HG03095 (cell line): ENCODE results near the gene RASD1.
"Not testable (repeated sequence)": the region's sequence is repeated elsewhere in the genome, so short reads cannot be mapped to it uniquely, and the experiment has no call there.

Experiments
- ATAC-seq: cut with Tn5 transposase; IDR thresholded peaks from one replicate; pipeline ENCODE4 v1.9.1; 2021; ENCODE audit warnings: moderate library complexity; ENCODE audit not compliant: unreplicated experiment

Gene RASD1

DNA sequence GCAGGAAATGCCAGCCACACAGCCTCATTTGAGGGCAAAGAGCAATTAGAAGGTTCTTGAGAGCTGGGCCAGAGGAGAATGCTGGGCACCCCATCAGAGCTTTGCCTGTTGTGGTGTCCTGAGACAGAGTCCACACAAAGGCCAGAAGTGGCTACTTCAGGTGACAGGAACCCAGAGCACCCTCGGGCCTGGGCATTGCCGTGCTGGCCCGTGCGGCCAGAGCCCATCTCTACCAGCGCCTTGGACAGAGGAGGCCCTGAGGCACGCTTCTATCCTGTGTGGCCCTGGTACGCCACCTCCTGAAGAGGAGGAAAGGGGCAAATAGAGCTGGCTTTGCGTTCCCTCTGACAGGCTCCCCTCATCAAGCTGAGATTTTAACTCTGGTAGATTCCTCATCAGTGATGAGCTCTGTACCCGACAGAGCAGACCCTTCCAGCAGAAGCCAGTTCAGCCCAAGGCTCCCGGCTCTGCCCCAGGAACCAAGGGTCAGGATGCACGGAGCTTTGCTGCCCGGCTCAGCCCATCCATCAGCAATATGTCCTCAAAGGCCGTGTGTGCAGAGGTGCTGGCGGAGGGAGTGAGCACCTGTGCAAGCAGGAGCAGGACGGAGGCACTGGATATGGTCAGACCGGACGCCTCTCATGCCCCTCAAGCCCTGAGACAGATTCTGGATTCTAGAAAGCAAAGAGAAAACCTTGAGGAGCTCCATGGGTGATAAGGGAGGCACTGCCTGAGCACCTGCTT is 3.4 kb upstream of the RASD1 start:
- no peak for ATAC-seq

GRCh38 chr17:17498606-17499301 is 2.6 kb upstream of the RASD1 start:
- ATAC-seq = no peak

GRCh38 chr17:17497845-17498520 is 1.8 kb upstream of the RASD1 start:
- ATAC-seq = no peak

- ATAC-seq = no peak
Measured at GRCh38 chr17:17497065-17497844, 1.1 kb upstream of the RASD1 start.

DNA sequence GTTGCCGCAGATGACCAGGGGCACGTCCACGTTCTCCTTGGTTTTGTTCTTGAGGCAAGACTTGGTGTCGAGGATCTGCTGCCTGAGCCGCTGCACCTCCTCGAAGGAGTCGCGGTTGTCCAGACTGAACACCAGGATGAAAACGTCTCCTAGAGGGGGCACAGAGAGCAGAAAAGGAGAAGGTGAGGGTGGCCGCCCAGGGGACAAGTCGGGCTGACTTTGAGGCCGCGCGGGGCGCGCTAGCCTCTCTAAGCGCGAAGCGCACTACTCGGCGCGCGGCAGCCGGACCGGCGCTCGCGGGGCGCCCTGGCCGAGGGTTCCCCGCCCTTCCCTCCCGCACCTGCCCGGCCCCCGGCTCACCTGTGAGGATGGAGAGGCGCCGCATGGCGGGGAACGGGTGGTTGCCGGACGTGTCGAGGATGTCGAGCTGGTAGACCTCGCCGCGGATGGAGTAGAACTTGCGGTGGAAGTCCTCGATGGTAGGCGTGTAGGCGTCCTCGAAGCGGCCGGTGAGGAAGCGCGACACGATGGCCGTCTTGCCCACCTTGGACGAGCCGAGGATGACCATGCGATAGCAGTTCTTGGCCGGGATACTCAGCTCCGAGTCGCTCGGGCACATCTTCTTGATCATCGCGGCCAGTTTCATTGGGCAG is 533 bp downstream of the RASD1 start:
- ATAC-seq = no peak

DNA sequence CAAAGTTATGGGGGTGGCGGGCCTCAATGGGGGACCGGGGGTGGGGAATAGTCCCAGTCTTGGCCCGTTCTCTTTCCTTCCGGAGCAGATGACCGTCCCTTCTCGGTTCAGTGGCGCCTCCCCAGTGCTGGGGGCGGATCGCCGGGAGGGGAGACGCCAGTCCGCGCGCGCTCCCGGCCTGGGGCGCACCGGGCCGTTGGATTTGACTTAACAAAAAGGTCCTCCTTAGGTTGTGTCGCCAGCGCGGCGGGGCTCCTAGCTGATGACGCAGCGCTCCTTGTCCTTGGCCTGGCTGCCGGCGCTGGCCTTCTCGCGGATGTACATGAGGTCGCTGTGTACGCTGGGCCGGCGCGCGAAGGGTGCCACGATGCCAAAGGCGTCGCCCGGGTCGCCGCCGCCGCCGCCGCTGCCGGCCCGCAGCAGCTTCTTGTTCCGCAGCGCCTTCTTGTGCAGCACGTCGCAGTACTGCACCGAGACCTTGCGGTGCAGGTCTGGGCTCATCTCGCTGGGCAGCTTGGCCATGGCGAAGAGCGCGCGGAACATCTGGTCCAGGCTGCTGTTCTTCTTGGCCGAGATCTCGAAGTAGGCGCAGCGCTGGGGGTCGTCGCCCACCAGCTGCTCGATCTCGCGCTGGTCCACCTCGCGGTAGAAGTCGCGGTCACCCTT is 1.2 kb downstream of the RASD1 start:
- ATAC-seq = no peak

- no peak for ATAC-seq
Measured at GRCh38 chr17:17494499-17494869, 1.7 kb downstream of the RASD1 start.

- ATAC-seq = no peak
Measured at GRCh38 chr17:17493986-17494466, 2.2 kb downstream of the RASD1 start.

DNA sequence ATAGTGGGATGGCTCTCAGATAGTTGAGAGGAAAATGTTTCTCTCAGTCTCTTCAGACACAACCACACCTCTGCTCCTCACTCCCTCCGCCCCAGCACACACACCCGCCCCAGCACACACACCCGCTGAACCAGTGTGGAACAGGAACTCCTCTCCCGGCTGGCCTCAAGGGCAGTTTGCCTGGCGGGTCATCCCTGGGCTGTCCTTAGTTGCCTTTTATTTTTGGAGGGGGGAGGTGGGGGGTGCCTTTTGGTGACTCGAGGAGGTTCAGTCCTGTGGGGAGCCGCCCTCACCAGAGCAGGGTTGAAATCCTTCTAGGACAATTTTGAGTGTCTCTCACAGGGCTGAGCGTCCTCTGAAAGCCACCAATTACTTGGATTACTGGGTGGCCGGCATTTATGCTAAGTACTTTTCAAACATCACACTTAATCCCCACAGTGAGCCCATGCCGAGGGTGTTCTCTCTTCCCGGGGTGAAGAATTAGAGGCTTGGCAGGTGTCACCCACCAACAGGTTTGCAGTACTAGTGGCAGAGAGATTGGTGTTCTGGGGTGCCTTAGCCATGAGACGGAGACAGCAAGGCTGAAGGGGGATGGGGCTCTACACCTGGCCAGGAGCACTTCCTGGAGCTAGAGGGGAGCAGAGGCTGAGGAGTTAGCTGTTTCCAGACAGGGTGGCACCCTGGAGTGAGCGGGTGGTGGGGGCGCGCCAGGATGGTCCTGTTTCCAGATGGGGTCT is 2.8 kb downstream of the RASD1 start:
- ATAC-seq = no peak

DNA sequence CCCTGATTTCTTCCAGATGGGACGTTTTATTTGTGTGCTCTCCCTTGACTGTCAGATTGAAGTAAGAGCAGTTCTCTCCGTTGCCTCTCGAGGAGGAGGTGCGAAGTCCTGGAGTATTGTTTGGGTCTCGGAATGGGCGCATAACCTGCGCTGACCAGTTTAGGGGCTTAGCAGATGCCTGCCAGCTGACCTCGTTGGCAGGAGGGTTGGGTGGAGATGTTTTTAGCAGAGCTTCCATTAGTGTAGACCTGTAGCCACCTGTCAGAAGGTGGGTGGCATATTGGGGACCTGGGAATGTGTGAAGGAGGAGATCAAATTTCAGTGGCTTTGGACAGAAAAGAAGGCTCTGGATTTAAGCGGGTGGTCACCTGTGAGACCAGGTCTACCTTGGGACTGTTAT is 3.6 kb downstream of the RASD1 start:
- ATAC-seq = no peak

DNA sequence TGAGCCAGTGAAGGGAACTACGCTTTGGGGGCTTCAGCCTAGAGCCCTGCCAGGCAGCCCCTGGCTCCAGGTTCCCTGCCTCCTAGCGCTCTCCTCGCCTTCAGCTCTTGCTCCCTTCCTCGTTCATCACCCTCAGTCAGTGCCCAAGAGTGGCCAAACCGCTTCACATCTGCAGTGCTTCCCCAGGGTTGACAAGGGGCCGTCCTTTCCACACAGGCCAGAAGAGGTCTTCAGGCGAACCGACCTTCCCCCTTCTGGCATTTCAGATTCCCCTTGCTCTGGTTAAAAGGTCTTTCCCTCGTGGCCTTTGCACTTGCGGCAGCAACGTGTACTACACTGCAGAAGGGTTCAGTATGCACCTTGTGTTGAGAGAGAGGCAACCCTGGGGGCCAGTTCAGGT is 4.1 kb downstream of the RASD1 start:
- no peak for ATAC-seq

- no peak for ATAC-seq
Measured at GRCh38 chr17:17491546-17491988, 4.6 kb downstream of the RASD1 start.

DNA sequence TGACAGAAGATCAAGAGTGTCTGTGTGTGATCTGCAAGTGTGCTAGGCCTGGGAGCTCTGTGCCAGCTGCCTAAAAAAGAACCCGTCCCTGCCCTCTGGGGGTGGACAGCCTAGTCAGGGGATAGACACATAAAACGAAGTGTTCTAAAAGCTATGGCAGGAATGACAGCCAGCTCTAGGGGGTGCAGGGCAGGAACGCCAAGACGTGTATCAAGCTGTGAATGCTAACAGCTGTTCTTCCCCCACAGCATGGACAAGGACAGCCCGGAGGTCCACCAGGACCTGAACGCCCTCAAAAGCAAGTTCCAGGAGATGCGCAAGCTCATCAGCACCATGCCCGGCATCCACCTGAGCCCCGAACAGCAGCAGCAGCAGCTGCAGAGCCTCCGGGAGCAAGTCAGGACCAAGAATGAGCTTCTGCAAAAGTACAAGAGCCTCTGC is 5.1 kb downstream of the RASD1 start:
- ATAC-seq = no peak

DNA sequence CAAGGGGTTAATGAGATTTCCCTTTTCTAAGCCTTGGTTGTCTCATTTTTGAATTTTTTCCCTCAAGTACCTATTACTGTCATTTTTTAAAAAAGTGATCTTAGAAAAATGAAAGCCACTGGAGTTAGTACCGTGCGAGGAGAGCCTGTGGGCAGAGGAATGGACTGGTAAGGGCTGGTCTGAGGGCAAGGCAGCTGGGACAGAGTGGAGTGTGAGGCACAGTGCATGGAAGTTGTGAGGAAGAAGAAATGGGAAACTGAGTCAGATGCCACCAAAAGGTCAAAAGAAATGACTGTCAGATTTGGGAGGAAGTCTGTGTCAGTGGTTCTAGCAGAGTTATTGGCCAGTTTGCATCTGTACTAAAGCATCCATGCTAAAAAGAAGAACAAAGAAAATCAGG is 8.2 kb downstream of the RASD1 start:
- no peak for ATAC-seq

- ATAC-seq = not testable (repeated sequence)
Measured at GRCh38 chr17:17486416-17486815, 9.8 kb downstream of the RASD1 start.

- no peak for ATAC-seq
Measured at GRCh38 chr17:17485420-17485819, 10.8 kb downstream of the RASD1 start.

- ATAC-seq = no peak
Measured at GRCh38 chr17:17484451-17484899, 11.7 kb downstream of the RASD1 start.

DNA sequence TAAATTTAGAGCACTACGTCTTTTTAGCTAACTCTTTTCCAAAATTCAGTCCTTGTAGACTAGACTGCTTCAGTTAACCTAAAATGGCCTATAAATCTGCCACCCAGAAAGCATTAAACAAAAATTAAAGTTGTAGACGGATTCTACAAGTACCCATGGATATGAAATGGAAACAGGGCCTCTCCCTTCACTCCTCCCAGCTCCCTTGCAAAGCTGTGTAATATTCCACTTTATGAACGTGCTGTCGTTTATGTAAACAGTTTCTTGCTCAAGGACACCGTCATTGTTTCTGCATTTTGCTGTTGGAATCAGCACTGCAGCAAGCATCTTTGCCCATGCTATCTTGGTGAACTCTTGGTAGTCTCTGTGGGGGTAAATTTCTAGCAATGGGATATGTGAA is 14.3 kb downstream of the RASD1 start:
- ATAC-seq = no peak

DNA sequence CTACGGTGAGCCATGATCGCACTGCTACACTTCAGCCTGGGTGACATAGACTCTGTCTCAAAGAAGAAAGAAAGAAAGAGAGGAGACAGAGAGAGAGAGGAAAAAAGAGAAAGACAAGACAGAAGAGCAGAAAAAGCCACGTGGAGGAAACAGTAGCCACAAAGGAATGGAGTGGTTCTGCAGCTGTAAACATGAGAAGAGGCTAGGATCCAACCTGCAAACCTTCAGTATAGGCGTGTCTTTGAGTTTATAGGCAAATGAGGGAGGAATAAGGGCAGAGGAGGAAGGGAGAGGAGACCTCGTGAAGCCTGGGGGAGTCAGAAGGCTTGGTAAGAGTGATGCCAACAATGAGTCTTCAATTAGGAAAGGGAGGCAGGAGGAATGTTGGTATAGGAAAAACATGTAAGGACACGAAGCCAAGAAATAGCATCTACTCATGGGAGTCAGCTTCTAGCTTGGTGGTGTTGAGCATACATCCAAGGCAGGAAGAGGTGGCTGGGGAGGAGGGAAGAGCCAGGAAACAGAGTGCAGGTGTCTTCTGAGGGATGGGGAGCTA is 15.5 kb downstream of the RASD1 start:
- ATAC-seq = no peak
